Liver (tissue), 9 donors: ENCODE measurements around the gene ARID3B. TPM values are rescaled to one million over a fixed set of nuclear protein-coding genes. Genes with fewer than 3 reads are reported as not detected.

Experiments
- DNase-seq: peaks from one replicate; pipeline ENCODE4 v3.0.0-alpha.2; 2017; ENCODE audit warnings: low spot score
- H3K27ac ChIP-seq, 2 donors: one replicate each; pipeline ENCODE4 v1.7.0; 2013; ENCODE audit warnings: inconsistent platforms in 2 of 2, low read length in 2 of 2, control low read depth in 1 of 2, low read depth in 1 of 2, mild to moderate bottlenecking in 1 of 2
- H3K27me3 ChIP-seq, 4 donors: one replicate each; pipeline versions ENCODE4 v1.6.1 to v1.7.0; 2013; ENCODE audit warnings: low read length in 3 of 4, inconsistent platforms in 1 of 4, mild to moderate bottlenecking in 1 of 4, moderate library complexity in 1 of 4; ENCODE audit not compliant: control insufficient read depth in 4 of 4, insufficient read depth in 4 of 4
- H3K36me3 ChIP-seq, 4 donors: one replicate each; pipeline versions ENCODE4 v1.6.1 to v1.7.0; 2013; ENCODE audit warnings: low read length in 3 of 4, mild to moderate bottlenecking in 3 of 4, low read depth in 1 of 4, moderate library complexity in 1 of 4; ENCODE audit not compliant: control insufficient read depth in 4 of 4, insufficient read depth in 3 of 4
- H3K4me1 ChIP-seq, 4 donors: one replicate each; pipeline versions ENCODE4 v1.6.1 to v1.7.0; 2013; ENCODE audit warnings: low read length in 3 of 4, mild to moderate bottlenecking in 3 of 4, moderate library complexity in 1 of 4; ENCODE audit not compliant: control insufficient read depth in 4 of 4, insufficient read depth in 4 of 4
- H3K4me3 ChIP-seq, 3 donors: one replicate each; pipeline versions ENCODE4 v1.6.1 to v1.7.0; 2013; ENCODE audit warnings: low read length in 3 of 3, control low read depth in 1 of 3, low read depth in 1 of 3, mild to moderate bottlenecking in 1 of 3
- H3K9ac ChIP-seq, 2 donors: one replicate each; pipeline ENCODE4 v1.7.0; 2013; ENCODE audit warnings: low read length in 2 of 2, mild to moderate bottlenecking in 2 of 2, moderate library complexity in 2 of 2, control low read depth in 1 of 2, low read depth in 1 of 2
- H3K9me3 ChIP-seq, 4 donors: one replicate each; pipeline versions ENCODE4 v1.6.1 to v1.7.0; 2013; ENCODE audit warnings: low read length in 3 of 4; ENCODE audit not compliant: control insufficient read depth in 4 of 4
- FOXA1 ChIP-seq: IDR thresholded peaks from 2 replicates; pipeline ENCODE4 v1.6.1; 2016; ENCODE audit warnings: antibody characterized with exemption
- FOXA2 ChIP-seq: IDR thresholded peaks from 2 replicates; pipeline ENCODE4 v1.6.1; 2016; ENCODE audit warnings: antibody characterized with exemption
- HNF4G ChIP-seq: IDR thresholded peaks from 2 replicates; pipeline ENCODE4 v1.6.1; 2016; ENCODE audit warnings: antibody characterized with exemption
- RXRA ChIP-seq, 2 donors: IDR thresholded peaks; 2 replicates each; pipeline ENCODE4 v1.6.1; 2017 to 2018; ENCODE audit warnings: antibody characterized with exemption in 2 of 2, mild to moderate bottlenecking in 1 of 2
- SP1 ChIP-seq: IDR thresholded peaks from 2 replicates; pipeline ENCODE4 v1.6.1; 2018; ENCODE audit warnings: antibody characterized with exemption, mild to moderate bottlenecking
- TAF1 ChIP-seq: conservative IDR thresholded peaks from 2 replicates; pipeline ENCODE4 v1.6.1; 2016; ENCODE audit warnings: antibody characterized with exemption, mild to moderate bottlenecking
- WGBS: extraction: QIAGEN DNeasy Blood & Tissue Kit; methylation state at CpG from one replicate; pipeline ENCODE4 v1.1.7; 2013; 5-methylcytosine and 5-hydroxymethylcytosine counted together
- polyA plus RNA-seq, 2 donors: library from polyadenylated mRNA; stranded (reverse) in 1 of 2; unstranded in 1 of 2; fragments of 200-250 nt in 1 of 2; fragments of >200 nt in 1 of 2; fragmentation: Nextera tagmentation in 1 of 2; extraction: Ambion mirVana in 1 of 2; gene quantifications; one replicate each; pipeline versions ENCODE4 v1.2.1 to v1.2.3, GENCODE V29; 2013 to 2015
- total RNA-seq, 2 donors: library from RNA; depleted of rRNA; stranded (reverse); fragments of >200 nt; gene quantifications; one replicate each; pipeline ENCODE4 v1.2.3, GENCODE V29; 2014
- TF ChIP-seq, protein P1 (sequence below): IDR thresholded peaks from 2 replicates; pipeline ENCODE4 v1.6.1; 2016; ENCODE audit warnings: antibody characterized with exemption, mild to moderate bottlenecking
- TF ChIP-seq, protein P2 (sequence below): IDR thresholded peaks from 2 replicates; pipeline ENCODE4 v1.6.1; 2016; ENCODE audit warnings: antibody characterized with exemption
- TF ChIP-seq, protein P3 (sequence below): fragments of 150-350 bp; IDR thresholded peaks from 2 replicates; pipeline ENCODE4 v1.5.1; 2017; ENCODE audit warnings: improper control_type of control experiment, low read depth, low read length; ENCODE audit not compliant: missing input control
- TF ChIP-seq, protein P4 (sequence below): IDR thresholded peaks from 2 replicates; pipeline ENCODE4 v1.6.1; 2016; ENCODE audit warnings: antibody characterized with exemption
- donor health status: healthy.
- donor health status: healthy.
- donor health status: healthy.
- donor health status: healthy.
- donor health status: healthy.

The ARID3B gene
- total and polyA plus RNA-seq, 4 donors, result 1.4 to 6.6 (median 2.7) TPM

DNA sequence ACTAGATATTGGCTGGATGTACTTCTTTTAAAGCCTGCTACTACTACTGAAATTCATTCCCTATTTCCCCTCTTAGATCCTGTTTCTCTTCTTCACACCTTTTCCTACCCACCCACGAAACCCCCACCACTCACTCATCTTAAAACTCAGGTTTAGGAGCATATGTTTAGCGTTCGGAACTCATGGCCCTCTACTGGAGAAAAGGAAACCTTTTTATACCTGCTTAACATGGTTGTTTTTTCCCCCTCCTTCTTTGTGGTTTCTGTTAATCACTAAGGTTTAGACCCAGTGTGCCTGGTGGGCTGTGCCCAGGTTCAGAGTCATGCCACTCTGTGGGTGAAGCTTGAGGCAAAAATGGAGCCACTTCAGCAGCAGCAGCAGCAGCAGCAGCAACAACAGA is 2.6 kb downstream of the ARID3B start:
- H3K27me3 ChIP-seq, result no peaks in the 10 kb centered on the region
- no peak overlapping the region for H3K4me3 ChIP-seq
- TF ChIP-seq, protein P1, sequence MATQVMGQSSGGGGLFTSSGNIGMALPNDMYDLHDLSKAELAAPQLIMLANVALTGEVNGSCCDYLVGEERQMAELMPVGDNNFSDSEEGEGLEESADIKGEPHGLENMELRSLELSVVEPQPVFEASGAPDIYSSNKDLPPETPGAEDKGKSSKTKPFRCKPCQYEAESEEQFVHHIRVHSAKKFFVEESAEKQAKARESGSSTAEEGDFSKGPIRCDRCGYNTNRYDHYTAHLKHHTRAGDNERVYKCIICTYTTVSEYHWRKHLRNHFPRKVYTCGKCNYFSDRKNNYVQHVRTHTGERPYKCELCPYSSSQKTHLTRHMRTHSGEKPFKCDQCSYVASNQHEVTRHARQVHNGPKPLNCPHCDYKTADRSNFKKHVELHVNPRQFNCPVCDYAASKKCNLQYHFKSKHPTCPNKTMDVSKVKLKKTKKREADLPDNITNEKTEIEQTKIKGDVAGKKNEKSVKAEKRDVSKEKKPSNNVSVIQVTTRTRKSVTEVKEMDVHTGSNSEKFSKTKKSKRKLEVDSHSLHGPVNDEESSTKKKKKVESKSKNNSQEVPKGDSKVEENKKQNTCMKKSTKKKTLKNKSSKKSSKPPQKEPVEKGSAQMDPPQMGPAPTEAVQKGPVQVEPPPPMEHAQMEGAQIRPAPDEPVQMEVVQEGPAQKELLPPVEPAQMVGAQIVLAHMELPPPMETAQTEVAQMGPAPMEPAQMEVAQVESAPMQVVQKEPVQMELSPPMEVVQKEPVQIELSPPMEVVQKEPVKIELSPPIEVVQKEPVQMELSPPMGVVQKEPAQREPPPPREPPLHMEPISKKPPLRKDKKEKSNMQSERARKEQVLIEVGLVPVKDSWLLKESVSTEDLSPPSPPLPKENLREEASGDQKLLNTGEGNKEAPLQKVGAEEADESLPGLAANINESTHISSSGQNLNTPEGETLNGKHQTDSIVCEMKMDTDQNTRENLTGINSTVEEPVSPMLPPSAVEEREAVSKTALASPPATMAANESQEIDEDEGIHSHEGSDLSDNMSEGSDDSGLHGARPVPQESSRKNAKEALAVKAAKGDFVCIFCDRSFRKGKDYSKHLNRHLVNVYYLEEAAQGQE, result no peak
- TF ChIP-seq, protein P2, sequence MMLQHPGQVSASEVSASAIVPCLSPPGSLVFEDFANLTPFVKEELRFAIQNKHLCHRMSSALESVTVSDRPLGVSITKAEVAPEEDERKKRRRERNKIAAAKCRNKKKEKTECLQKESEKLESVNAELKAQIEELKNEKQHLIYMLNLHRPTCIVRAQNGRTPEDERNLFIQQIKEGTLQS, result no peak
- TF ChIP-seq, protein P3, sequence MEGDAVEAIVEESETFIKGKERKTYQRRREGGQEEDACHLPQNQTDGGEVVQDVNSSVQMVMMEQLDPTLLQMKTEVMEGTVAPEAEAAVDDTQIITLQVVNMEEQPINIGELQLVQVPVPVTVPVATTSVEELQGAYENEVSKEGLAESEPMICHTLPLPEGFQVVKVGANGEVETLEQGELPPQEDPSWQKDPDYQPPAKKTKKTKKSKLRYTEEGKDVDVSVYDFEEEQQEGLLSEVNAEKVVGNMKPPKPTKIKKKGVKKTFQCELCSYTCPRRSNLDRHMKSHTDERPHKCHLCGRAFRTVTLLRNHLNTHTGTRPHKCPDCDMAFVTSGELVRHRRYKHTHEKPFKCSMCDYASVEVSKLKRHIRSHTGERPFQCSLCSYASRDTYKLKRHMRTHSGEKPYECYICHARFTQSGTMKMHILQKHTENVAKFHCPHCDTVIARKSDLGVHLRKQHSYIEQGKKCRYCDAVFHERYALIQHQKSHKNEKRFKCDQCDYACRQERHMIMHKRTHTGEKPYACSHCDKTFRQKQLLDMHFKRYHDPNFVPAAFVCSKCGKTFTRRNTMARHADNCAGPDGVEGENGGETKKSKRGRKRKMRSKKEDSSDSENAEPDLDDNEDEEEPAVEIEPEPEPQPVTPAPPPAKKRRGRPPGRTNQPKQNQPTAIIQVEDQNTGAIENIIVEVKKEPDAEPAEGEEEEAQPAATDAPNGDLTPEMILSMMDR, result peak; percentile 10
- no peak for TF ChIP-seq HNF4G
- DNase-seq, result no peak
- peaks cover 7 to 54% (median 48%) of the 10 kb centered on the region in 4 donors for H3K4me1 ChIP-seq
- H3K27ac ChIP-seq, result no peak overlapping the region
- 60% methylated on average over 3 of the region's 3 CpGs for WGBS
- H3K9me3 ChIP-seq, result no peaks in the 10 kb centered on the region
- H3K9ac ChIP-seq, result no peak overlapping the region
- peaks cover 0 to 3% (median 0%) of the 10 kb centered on the region in 4 donors for H3K36me3 ChIP-seq

DNA sequence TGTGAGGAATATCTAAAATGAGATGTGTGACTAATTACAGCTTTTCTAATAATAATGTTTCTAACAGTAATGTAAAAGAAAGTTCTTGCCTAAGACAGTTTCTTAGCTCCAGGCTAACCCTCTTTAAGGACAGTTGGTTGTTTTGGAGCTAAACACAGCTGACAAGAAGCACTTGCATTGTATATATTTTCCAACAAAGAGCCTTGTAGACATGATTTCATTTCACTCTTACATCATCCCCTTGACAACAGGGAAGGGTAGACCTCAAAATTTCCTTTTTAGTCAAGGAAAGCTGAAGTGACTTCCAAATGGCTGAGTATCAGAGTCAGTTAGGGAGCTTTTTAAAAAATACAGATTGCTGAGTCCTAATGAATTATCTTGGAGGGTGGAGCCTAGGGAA is 4.1 kb downstream of the ARID3B start:
- Histone ChIP-seq H3K9me3 (no peaks in the 10 kb centered on the region), H3K4me3 (no peak overlapping the region), H3K9ac (no peak overlapping the region), H3K4me1 (peaks cover 6 to 61% (median 55%) of the 10 kb centered on the region in 4 donors), H3K27me3 (no peaks in the 10 kb centered on the region), H3K27ac (no peak overlapping the region), H3K36me3 (peaks cover 0 to 3% (median 0%) of the 10 kb centered on the region in 4 donors)
- no peak for DNase-seq
- TF ChIP-seq, protein P4, sequence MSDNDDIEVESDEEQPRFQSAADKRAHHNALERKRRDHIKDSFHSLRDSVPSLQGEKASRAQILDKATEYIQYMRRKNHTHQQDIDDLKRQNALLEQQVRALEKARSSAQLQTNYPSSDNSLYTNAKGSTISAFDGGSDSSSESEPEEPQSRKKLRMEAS, result no peak
- TF ChIP-seq, protein P3, result no peak
- TF ChIP-seq FOXA1 (no peak), RXRA (IDR thresholded peaks at IDR 0.05) (no peak), SP1 (no peak), FOXA2 (no peak), TAF1 (no peak)
- TF ChIP-seq, protein P1, result no peak
